ENCODE results near the gene VRTN.

DNA sequence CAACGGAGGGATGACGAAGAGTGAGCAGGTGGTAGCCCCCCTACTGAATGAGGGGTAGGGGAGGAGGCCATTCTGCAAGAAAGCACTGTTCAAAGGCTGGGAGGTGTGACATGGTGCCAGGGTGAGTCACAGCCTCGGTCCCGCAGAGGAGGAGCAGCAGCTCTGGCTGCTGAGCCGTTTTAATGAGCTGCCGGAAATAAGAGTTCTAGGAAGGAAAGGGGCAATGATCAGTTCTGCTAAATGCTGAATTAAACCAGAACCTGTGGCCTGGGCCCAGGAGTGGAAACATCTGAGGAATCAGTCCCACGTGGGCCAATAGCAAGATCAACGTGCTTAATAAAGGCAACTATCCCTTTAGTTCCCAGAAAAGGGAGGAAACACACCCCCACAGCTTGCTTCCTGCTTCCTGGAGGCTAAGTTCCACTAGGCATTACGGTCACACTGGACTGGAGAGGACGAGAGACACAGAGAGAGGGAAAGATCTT lies 49.2 kb upstream of the VRTN start:
- TF ChIP-seq, protein P1, sequence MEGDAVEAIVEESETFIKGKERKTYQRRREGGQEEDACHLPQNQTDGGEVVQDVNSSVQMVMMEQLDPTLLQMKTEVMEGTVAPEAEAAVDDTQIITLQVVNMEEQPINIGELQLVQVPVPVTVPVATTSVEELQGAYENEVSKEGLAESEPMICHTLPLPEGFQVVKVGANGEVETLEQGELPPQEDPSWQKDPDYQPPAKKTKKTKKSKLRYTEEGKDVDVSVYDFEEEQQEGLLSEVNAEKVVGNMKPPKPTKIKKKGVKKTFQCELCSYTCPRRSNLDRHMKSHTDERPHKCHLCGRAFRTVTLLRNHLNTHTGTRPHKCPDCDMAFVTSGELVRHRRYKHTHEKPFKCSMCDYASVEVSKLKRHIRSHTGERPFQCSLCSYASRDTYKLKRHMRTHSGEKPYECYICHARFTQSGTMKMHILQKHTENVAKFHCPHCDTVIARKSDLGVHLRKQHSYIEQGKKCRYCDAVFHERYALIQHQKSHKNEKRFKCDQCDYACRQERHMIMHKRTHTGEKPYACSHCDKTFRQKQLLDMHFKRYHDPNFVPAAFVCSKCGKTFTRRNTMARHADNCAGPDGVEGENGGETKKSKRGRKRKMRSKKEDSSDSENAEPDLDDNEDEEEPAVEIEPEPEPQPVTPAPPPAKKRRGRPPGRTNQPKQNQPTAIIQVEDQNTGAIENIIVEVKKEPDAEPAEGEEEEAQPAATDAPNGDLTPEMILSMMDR (IDR thresholded peaks at IDR 0.05): no peak
- TF ChIP-seq EP300 (IDR thresholded peaks at IDR 0.05): no peak
- TF ChIP-seq POLR2A (IDR thresholded peaks at IDR 0.05): no peak

Data from ovary (tissue), 3 donors.